HG03045 (cell line): ENCODE measurements around the gene KCP.

Experiments
- ATAC-seq: cut with Tn5 transposase; IDR thresholded peaks from one replicate; pipeline ENCODE4 v1.9.1; 2021; ENCODE audit warnings: mild to moderate bottlenecking, moderate library complexity; ENCODE audit not compliant: unreplicated experiment

KCP gene

GRCh38 chr7:128876127-128876526 lies 34.4 kb downstream of the KCP start:
- no peak for ATAC-seq

GRCh38 chr7:128875523-128875948 lies 35.0 kb downstream of the KCP start:
- no peak for ATAC-seq

- no peak for ATAC-seq
Observed at GRCh38 chr7:128874140-128875031, 36.1 kb downstream of the KCP start.

GRCh38 chr7:128873234-128873633 lies 37.3 kb downstream of the KCP start:
- ATAC-seq = no peak

- ATAC-seq = no peak
Observed at GRCh38 chr7:128872394-128872824, 38.1 kb downstream of the KCP start.

- ATAC-seq = no peak
Observed at GRCh38 chr7:128871050-128871449, 39.5 kb downstream of the KCP start.

- no peak for ATAC-seq
Observed at GRCh38 chr7:128869944-128870285, 40.6 kb downstream of the KCP start.

- peak; percentile 47 for ATAC-seq
Observed at GRCh38 chr7:128869138-128869943, 41.2 kb downstream of the KCP start.

GRCh38 chr7:128868624-128869137 lies 41.8 kb downstream of the KCP start:
- no peak for ATAC-seq

- no peak for ATAC-seq
Observed at GRCh38 chr7:128867842-128868623, 42.5 kb downstream of the KCP start.

- no peak for ATAC-seq
Observed at GRCh38 chr7:128867241-128867640, 43.3 kb downstream of the KCP start.

GRCh38 chr7:128865996-128866877 lies 44.3 kb downstream of the KCP start:
- ATAC-seq = no peak

GRCh38 chr7:128865303-128865702 lies 45.2 kb downstream of the KCP start:
- ATAC-seq = no peak

GRCh38 chr7:128863433-128863989 lies 47.0 kb downstream of the KCP start:
- ATAC-seq = peak; percentile 32

GRCh38 chr7:128862571-128863432 lies 47.7 kb downstream of the KCP start, which contains the start of gene ATP6V1F:
ATP6V1F (plus strand) TSS chr7:128862856; CDS start chr7:128862905, 49 bp downstream.
- ATAC-seq = peak; percentile 90

GRCh38 chr7:128861957-128862570 lies 48.4 kb downstream of the KCP start:
- no peak for ATAC-seq

GRCh38 chr7:128860158-128861073 lies 50.1 kb downstream of the KCP start:
- no peak for ATAC-seq
